Subcutaneous adipose tissue (tissue), 4 donors: ENCODE data around the gene LIM2. TPM values are rescaled to one million over a fixed set of nuclear protein-coding genes. Genes with fewer than 3 reads are reported as not detected.

ENCODE experiments used
- total RNA-seq, 4 donors: library from RNA; depleted of rRNA; stranded (reverse); fragments of >200 nt; gene quantifications; one replicate each; pipeline ENCODE4 v1.1.0, GENCODE V29; 2016
- TF ChIP-seq, protein P1 (sequence below): fragments of 450-650 bp; IDR thresholded peaks from one replicate; pipeline ENCODE4 v1.5.1; 2016; ENCODE audit warnings: low read depth, mild to moderate bottlenecking, control low read depth, antibody characterized with exemption, moderate library complexity

The LIM2 gene
- total RNA-seq: not detected

DNA sequence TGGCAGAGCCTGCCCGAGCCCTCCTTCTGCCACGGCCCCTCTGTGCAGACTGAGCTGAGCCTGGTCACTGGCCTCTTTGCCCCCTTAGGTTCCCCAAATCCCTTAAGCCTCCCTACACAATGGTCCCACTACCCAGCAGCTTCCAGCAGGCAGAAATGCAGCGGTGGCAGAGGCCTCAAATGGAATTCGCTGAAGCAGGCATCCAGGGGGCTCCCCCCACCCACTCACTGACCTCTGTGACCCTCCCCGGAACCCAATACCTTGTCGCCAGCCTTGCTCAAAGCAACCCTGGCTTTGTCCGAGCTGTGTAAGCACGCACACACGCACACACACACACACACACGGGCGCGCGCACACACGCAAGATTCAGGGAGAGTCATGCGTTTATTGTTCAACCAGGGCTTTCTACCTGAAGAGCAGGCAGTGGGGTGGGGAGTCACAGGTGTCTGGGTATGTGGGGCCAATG, at the start of gene LIM2:
Gene LIM2, minus strand, starts transcription at position 51 of the 466 bp plus-strand sequence. CDS start 531 bp downstream, outside the sequence.
- TF ChIP-seq, protein P1, sequence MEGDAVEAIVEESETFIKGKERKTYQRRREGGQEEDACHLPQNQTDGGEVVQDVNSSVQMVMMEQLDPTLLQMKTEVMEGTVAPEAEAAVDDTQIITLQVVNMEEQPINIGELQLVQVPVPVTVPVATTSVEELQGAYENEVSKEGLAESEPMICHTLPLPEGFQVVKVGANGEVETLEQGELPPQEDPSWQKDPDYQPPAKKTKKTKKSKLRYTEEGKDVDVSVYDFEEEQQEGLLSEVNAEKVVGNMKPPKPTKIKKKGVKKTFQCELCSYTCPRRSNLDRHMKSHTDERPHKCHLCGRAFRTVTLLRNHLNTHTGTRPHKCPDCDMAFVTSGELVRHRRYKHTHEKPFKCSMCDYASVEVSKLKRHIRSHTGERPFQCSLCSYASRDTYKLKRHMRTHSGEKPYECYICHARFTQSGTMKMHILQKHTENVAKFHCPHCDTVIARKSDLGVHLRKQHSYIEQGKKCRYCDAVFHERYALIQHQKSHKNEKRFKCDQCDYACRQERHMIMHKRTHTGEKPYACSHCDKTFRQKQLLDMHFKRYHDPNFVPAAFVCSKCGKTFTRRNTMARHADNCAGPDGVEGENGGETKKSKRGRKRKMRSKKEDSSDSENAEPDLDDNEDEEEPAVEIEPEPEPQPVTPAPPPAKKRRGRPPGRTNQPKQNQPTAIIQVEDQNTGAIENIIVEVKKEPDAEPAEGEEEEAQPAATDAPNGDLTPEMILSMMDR: no peak

DNA sequence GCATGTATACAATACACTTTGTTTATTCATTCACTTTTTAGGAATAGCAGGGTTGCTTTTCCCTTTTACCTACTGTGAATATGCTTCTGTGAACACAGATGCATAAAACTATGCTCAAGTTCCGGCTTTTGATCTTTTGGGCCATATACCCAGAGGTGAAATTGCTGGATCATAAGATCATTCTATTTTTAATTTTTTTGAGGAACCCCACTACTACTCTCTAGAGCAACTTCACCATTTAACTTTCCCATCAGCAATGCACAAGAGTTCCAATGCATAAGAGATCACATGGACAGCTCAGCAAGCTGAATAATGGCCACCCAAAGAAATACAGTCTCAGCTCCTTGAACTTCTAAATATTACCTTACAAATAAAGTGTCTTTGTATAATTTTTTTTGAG, 46.7 kb upstream of the LIM2 start:
- TF ChIP-seq, protein P1: no peak

GRCh38 chr19:51433043-51433442, 45.3 kb upstream of the LIM2 start:
- TF ChIP-seq, protein P1: no peak

GRCh38 chr19:51431124-51431523, 43.4 kb upstream of the LIM2 start:
- TF ChIP-seq, protein P1: no peak

- TF ChIP-seq, protein P1: no peak
Measured at GRCh38 chr19:51430221-51430620, 42.4 kb upstream of the LIM2 start.

- TF ChIP-seq, protein P1: no peak
Measured at GRCh38 chr19:51427201-51427600, 39.4 kb upstream of the LIM2 start.

DNA sequence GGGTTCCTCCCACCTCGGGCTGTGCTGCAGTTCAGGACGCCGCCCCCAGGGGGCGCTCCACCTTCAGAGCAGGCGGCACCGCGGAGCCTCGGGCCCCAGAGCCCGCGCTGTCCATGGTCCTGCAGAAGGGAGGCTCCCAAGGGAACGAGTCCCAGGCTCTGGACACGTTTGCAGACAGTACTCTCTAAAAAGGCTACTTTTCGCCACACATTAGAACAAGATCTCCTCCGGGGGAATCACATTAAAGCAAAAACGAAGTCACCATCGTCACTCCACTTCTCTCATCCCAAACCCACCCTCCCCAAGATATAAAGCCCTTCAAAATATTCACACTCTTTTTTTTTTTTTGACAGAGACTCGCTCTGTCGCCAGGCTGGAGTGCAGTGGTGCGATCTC, 34.3 kb upstream of the LIM2 start:
- TF ChIP-seq, protein P1: no peak
